ENCODE measurements around the gene NFASC.

NFASC gene

DNA sequence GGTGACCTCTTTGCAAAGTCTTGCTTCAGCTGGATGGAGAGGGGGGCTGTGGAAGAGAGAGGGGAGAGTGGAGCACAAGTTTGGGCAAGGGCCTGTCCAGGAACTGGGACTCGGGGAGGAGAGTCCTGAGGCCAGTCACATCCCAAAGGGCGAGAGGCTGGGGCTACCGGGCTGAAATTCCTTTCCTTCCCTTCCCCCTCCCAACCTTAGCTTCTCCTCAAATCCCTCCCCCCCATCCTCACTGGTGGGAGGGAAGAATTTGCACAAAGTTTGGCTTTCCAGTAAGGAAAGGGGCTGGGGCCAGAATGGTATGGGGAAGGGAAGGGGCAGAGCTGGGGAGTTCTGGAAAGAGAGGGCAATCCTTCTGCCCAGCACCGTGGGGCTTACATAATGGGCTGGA, 173.2 kb downstream of the NFASC start:
- H3K36me3 Mint-ChIP-seq (ENCODE audit: low read depth), result no peaks in the 10 kb centered on the region
- H3K27ac Mint-ChIP-seq, result no peak overlapping the region
- no peak overlapping the region for H3K4me3 Mint-ChIP-seq
- H3K4me1 Mint-ChIP-seq (ENCODE audit: low read depth), result no peaks in the 10 kb centered on the region
- DNase-seq (ENCODE audit: low spot score), result no peak
- peaks cover 56% of the 10 kb centered on the region for H3K27me3 Mint-ChIP-seq (ENCODE audit: low read depth)
- no peaks in the 10 kb centered on the region for H3K9me3 Mint-ChIP-seq

- Mint-ChIP-seq H3K27ac (no peak overlapping the region), H3K9me3 (no peaks in the 10 kb centered on the region), H3K4me1 (ENCODE audit: low read depth) (no peaks in the 10 kb centered on the region), H3K4me3 (no peak overlapping the region), H3K36me3 (ENCODE audit: low read depth) (no peaks in the 10 kb centered on the region), H3K27me3 (ENCODE audit: low read depth) (peaks cover 54% of the 10 kb centered on the region)
- no peak for DNase-seq (ENCODE audit: low spot score)
Observed at GRCh38 chr1:205044741-205045140, 174.1 kb downstream of the NFASC start.

DNA sequence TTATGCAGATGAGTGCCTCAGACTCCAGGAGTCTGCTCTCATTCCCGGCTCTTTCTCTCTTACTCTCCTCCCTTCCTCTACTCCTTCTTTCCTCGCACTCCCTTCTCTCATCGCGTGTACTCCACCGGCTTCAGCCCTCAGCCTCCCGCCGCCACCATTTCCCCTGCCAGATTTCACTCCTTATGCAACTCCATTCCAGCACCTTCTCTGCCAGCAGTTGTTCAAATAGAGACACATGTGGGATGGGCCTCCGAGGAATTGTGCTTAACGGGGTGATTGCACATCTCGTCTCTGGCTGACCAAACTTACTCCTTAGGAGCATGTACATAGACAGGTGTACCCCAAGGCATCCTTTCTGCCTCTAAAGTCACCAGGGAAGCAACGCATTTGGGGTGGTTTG, 174.5 kb downstream of the NFASC start:
- no peak for DNase-seq (ENCODE audit: low spot score)
- no peak overlapping the region for H3K27ac Mint-ChIP-seq
- no peaks in the 10 kb centered on the region for H3K4me1 Mint-ChIP-seq (ENCODE audit: low read depth)
- no peaks in the 10 kb centered on the region for H3K36me3 Mint-ChIP-seq (ENCODE audit: low read depth)
- H3K27me3 Mint-ChIP-seq (ENCODE audit: low read depth), result peaks cover 50% of the 10 kb centered on the region
- H3K4me3 Mint-ChIP-seq, result no peak overlapping the region
- H3K9me3 Mint-ChIP-seq, result no peaks in the 10 kb centered on the region

DNA sequence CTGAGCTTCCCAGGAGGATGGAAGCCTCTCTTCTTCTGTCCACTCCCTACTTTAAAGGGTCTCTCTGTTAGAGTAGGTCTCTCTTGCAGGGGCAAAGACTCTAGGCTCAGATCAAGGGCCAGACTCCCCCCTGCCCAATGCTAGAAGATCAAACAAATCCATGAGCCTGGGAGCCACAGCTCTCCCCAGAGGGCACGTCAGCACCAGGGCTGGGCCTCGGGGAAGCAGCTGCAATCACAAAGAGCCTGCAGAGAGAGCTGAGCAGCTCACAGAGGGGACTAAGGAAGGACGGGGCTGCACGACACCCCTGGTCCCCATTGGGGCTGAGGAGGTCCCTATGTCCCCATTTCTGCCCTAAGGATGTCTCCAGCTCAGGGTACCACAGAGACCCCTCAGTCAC, 176.2 kb downstream of the NFASC start:
- peaks cover 37% of the 10 kb centered on the region for H3K27me3 Mint-ChIP-seq (ENCODE audit: low read depth)
- H3K9me3 Mint-ChIP-seq, result no peaks in the 10 kb centered on the region
- no peak overlapping the region for H3K27ac Mint-ChIP-seq
- DNase-seq (ENCODE audit: low spot score), result no peak
- no peaks in the 10 kb centered on the region for H3K4me1 Mint-ChIP-seq (ENCODE audit: low read depth)
- no peak overlapping the region for H3K4me3 Mint-ChIP-seq
- no peaks in the 10 kb centered on the region for H3K36me3 Mint-ChIP-seq (ENCODE audit: low read depth)

GRCh38 chr1:205047764-205048231, 177.1 kb downstream of the NFASC start:
- Mint-ChIP-seq H3K4me1 (ENCODE audit: low read depth) (no peaks in the 10 kb centered on the region), H3K27me3 (ENCODE audit: low read depth) (peaks cover 29% of the 10 kb centered on the region), H3K9me3 (no peaks in the 10 kb centered on the region), H3K4me3 (no peak overlapping the region), H3K27ac (no peak overlapping the region), H3K36me3 (ENCODE audit: low read depth) (no peaks in the 10 kb centered on the region)
- no peak for DNase-seq (ENCODE audit: low spot score)

GRCh38 chr1:205048382-205048781, 177.7 kb downstream of the NFASC start:
- Mint-ChIP-seq H3K36me3 (ENCODE audit: low read depth) (no peaks in the 10 kb centered on the region), H3K4me1 (ENCODE audit: low read depth) (no peaks in the 10 kb centered on the region)

GRCh38 chr1:205049479-205049878, 178.8 kb downstream of the NFASC start:
- Mint-ChIP-seq H3K4me1 (ENCODE audit: low read depth) (no peaks in the 10 kb centered on the region), H3K27ac (no peak overlapping the region), H3K36me3 (ENCODE audit: low read depth) (no peaks in the 10 kb centered on the region), H3K4me3 (no peak overlapping the region), H3K27me3 (ENCODE audit: low read depth) (peaks cover 24% of the 10 kb centered on the region), H3K9me3 (no peaks in the 10 kb centered on the region)
- DNase-seq (ENCODE audit: low spot score), result no peak

More at GRCh38 chr1:205048382-205048781, 177.7 kb downstream of the NFASC start:
- H3K27me3 Mint-ChIP-seq (ENCODE audit: low read depth), result peaks cover 29% of the 10 kb centered on the region
- H3K4me3 Mint-ChIP-seq, result no peak overlapping the region
- no peaks in the 10 kb centered on the region for H3K9me3 Mint-ChIP-seq
- no peak overlapping the region for H3K27ac Mint-ChIP-seq
- DNase-seq (ENCODE audit: low spot score), result no peak

- Mint-ChIP-seq H3K4me1 (ENCODE audit: low read depth) (no peaks in the 10 kb centered on the region), H3K36me3 (ENCODE audit: low read depth) (no peaks in the 10 kb centered on the region), H3K27me3 (ENCODE audit: low read depth) (no peaks in the 10 kb centered on the region), H3K9me3 (no peaks in the 10 kb centered on the region), H3K4me3 (no peak overlapping the region), H3K27ac (no peak overlapping the region)
- DNase-seq (ENCODE audit: low spot score), result no peak
Observed at GRCh38 chr1:205052690-205053089, 182.0 kb downstream of the NFASC start.

DNA sequence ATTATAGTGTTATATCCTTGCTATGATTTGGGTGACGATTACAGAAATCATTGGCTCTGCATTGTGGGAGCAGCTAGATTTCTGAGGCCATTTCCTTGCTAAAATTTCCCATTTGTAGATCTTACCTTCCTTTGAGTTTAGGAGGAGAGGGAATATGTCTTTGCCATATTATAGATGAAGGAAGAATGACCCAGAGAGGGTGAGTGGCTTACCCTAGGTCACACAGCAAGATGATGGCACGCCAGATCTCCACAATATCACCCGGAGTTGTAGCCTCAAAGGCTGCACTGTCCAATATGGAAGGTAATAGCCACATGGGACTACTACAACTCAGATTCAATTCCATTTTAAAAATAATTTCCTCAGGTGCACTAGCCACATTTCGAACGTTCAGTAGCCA, 182.6 kb downstream of the NFASC start:
- no peaks in the 10 kb centered on the region for H3K4me1 Mint-ChIP-seq (ENCODE audit: low read depth)
- no peak overlapping the region for H3K4me3 Mint-ChIP-seq
- no peaks in the 10 kb centered on the region for H3K36me3 Mint-ChIP-seq (ENCODE audit: low read depth)
- H3K27ac Mint-ChIP-seq, result no peak overlapping the region
- H3K27me3 Mint-ChIP-seq (ENCODE audit: low read depth), result no peaks in the 10 kb centered on the region
- no peaks in the 10 kb centered on the region for H3K9me3 Mint-ChIP-seq
- DNase-seq (ENCODE audit: low spot score), result no peak

- H3K9me3 Mint-ChIP-seq, result no peaks in the 10 kb centered on the region
- DNase-seq (ENCODE audit: low spot score), result no peak
- no peak overlapping the region for H3K4me3 Mint-ChIP-seq
- no peaks in the 10 kb centered on the region for H3K27me3 Mint-ChIP-seq (ENCODE audit: low read depth)
- H3K27ac Mint-ChIP-seq, result no peak overlapping the region
- no peaks in the 10 kb centered on the region for H3K36me3 Mint-ChIP-seq (ENCODE audit: low read depth)
- H3K4me1 Mint-ChIP-seq (ENCODE audit: low read depth), result no peaks in the 10 kb centered on the region
Observed at GRCh38 chr1:205054013-205054412, 183.4 kb downstream of the NFASC start.

GRCh38 chr1:205056188-205056611, 185.5 kb downstream of the NFASC start:
- H3K27me3 Mint-ChIP-seq (ENCODE audit: low read depth), result no peaks in the 10 kb centered on the region
- H3K4me3 Mint-ChIP-seq, result no peak overlapping the region
- DNase-seq (ENCODE audit: low spot score), result no peak
- no peaks in the 10 kb centered on the region for H3K9me3 Mint-ChIP-seq
- H3K4me1 Mint-ChIP-seq (ENCODE audit: low read depth), result no peaks in the 10 kb centered on the region
- H3K36me3 Mint-ChIP-seq (ENCODE audit: low read depth), result no peaks in the 10 kb centered on the region
- H3K27ac Mint-ChIP-seq, result no peak overlapping the region

- no peak for DNase-seq (ENCODE audit: low spot score)
- no peak overlapping the region for H3K4me3 Mint-ChIP-seq
- H3K9me3 Mint-ChIP-seq, result no peaks in the 10 kb centered on the region
- no peaks in the 10 kb centered on the region for H3K36me3 Mint-ChIP-seq (ENCODE audit: low read depth)
- H3K27me3 Mint-ChIP-seq (ENCODE audit: low read depth), result no peaks in the 10 kb centered on the region
- H3K4me1 Mint-ChIP-seq (ENCODE audit: low read depth), result no peaks in the 10 kb centered on the region
- no peak overlapping the region for H3K27ac Mint-ChIP-seq
Observed at GRCh38 chr1:205056956-205057568, 186.4 kb downstream of the NFASC start.

- Mint-ChIP-seq H3K4me1 (ENCODE audit: low read depth) (no peaks in the 10 kb centered on the region), H3K27ac (no peak overlapping the region), H3K27me3 (ENCODE audit: low read depth) (no peaks in the 10 kb centered on the region), H3K9me3 (no peaks in the 10 kb centered on the region), H3K4me3 (no peak overlapping the region), H3K36me3 (ENCODE audit: low read depth) (no peaks in the 10 kb centered on the region)
- DNase-seq (ENCODE audit: low spot score), result no peak
Observed at GRCh38 chr1:205057808-205058575, 187.3 kb downstream of the NFASC start.

GRCh38 chr1:205058853-205059252, 188.2 kb downstream of the NFASC start:
- no peak for DNase-seq (ENCODE audit: low spot score)
- H3K27me3 Mint-ChIP-seq (ENCODE audit: low read depth), result no peaks in the 10 kb centered on the region
- H3K9me3 Mint-ChIP-seq, result no peaks in the 10 kb centered on the region
- no peak overlapping the region for H3K27ac Mint-ChIP-seq
- no peak overlapping the region for H3K4me3 Mint-ChIP-seq
- H3K4me1 Mint-ChIP-seq (ENCODE audit: low read depth), result no peaks in the 10 kb centered on the region
- no peaks in the 10 kb centered on the region for H3K36me3 Mint-ChIP-seq (ENCODE audit: low read depth)

All from T-helper 2 cell treated with Interferon-gamma antibody and Interleukin-4, amounts not matched to agents 5 μg/mL and 100 μg/mL, for 36 hours (primary cell).